Endometrium (tissue), 2 donors: ENCODE results near the gene GTPBP3.
"Not testable (repeated sequence)": the region's sequence is repeated elsewhere in the genome, so short reads cannot be mapped to it uniquely, and the experiment has no call there.

Source experiments
- FAIRE-seq: peaks from 2 replicates; lab custom pipeline; 2012; peaks lifted over from hg19 to GRCh38; lab: Jason Lieb, UNC
- donor health status: control.
- donor health status: control.

Gene GTPBP3

DNA sequence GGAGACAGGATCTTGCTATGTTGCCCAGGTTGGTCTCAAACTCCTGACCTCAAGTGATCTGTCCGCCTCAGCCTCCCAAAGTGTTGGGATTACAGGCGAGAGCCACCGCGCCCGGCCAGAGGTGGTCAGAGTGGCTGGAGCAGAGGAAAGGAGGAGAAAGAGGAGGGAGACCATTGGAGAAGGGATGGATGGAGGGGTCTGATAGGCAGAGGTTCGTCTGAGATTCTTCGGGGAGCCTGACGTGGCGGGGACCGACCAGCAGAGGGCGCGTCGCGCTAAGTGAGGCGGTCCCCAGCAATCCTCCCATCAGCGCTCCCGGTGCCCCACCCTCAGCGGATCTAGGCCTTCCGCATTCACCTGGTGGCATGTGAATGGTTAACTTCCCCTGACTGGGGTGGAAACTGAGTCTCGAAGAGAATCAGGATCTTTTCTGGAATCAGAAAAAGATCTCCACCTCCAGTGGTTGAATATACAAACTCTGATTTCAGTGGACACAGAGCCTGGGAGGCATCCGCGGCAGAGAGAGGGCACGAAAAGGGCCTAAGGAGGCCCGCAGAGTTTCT lies 8.8 kb downstream of the GTPBP3 start:
- no peak for FAIRE-seq

GRCh38 chr19:17347361-17347760 lies 10.0 kb downstream of the GTPBP3 start:
- FAIRE-seq: no peak

GRCh38 chr19:17347877-17348276 lies 10.5 kb downstream of the GTPBP3 start:
- no peak for FAIRE-seq

DNA sequence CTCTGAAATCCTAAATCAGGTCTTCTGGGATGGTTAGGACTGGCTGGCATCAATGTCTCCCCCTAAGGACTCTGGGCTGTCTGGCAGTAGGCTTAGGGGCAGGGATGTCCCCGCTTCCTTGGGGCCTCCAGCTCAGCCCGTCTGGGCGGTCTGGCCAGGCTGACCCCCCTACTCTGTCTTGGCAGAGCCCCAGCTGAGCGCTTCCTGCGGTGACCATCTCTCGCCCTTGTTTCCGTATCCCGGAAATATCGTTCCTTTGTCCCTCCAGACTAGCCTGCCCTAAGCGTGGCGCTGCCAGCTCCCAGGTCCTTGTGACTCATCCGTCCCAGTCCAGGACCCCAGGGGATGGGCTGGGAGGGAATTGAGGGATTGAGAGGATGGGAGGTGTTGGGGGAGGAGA lies 11.3 kb downstream of the GTPBP3 start:
- no peak for FAIRE-seq

GRCh38 chr19:17351815-17352435 lies 14.6 kb downstream of the GTPBP3 start:
- no peak for FAIRE-seq

GRCh38 chr19:17352608-17353280 lies 15.4 kb downstream of the GTPBP3 start:
- no peak for FAIRE-seq

GRCh38 chr19:17353386-17353785 lies 16.0 kb downstream of the GTPBP3 start:
- no peak for FAIRE-seq

- FAIRE-seq: no peak
Observed at GRCh38 chr19:17357078-17357666, 19.8 kb downstream of the GTPBP3 start.

DNA sequence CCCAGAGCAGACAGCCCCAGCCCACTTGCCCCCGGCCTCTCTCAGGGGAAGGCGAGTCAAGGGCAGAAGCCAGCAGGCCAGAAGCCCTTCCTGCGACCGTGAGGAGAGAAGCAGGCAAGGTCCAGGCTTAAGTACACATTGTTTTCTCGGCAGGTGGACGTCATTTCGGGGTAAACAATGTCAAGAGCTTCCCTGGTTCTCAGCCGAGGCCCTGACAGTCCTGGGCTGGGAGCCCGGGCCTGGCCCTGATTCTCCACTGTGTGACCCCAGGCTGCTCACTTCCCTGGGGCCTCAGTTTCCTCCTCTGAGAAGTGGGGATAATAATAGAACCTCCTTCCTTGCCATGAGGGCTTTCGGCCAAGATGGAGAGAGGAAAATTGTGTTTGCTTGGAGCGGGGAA lies 20.4 kb downstream of the GTPBP3 start:
- no peak for FAIRE-seq

GRCh38 chr19:17358395-17358794 lies 21.0 kb downstream of the GTPBP3 start:
- FAIRE-seq: no peak

- no peak for FAIRE-seq
Observed at GRCh38 chr19:17359905-17360800, 22.8 kb downstream of the GTPBP3 start.

DNA sequence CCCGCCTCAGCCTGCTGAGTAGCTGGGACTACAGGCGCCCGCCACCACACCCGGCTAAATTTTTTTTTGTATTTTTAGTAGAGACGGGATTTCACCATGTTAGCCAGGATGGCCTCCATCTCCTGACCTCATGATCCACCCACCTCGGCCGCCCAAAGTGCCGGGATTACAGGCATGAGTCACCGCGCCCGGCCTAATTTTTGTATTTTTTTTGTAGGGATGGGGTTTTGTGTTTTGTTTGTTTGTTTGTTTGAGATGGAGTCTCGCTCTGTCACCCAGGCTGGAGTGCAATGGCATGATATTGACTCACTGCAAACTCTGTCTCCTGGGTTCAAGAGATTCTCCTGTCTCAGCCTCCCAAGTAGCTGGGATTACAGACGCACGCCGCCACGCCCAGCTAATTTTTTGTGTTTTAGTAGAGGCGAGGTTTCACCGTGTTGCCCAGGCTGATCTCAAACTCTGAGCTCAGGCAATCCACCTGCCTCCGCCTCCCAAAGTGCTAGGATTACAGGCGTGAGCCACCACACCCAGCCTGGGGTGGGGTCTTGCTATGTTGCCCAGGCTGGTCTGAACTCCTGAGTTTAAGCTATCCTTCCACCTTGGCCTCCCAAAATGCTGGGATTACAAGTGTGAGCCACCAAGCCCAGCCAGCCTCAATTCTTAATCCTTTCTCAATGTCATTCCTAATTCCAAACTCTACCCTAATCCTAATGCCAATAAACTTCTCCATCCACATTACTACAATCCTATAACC lies 26.7 kb downstream of the GTPBP3 start:
- not testable (repeated sequence) for FAIRE-seq

DNA sequence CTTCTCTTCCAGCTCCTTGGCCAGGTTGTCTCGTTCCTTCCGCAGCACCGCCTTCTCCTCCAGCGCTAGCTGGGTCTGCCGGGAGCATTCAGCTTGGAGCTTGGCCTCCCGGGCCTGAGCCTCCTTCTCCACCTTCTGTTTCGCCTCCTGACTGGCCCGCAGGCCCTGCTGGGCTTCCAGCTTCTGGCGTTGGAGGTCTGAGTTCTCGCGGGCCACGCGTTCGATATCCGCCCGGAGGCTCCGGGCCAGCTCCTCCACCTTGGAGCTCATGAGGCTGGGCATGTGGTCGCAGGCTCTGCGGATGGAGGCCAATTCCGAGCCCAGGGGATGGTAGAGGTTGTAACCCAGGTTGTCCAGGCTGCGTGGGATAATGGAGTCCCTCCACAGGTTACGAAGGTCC lies 28.0 kb downstream of the GTPBP3 start:
- FAIRE-seq: no peak

DNA sequence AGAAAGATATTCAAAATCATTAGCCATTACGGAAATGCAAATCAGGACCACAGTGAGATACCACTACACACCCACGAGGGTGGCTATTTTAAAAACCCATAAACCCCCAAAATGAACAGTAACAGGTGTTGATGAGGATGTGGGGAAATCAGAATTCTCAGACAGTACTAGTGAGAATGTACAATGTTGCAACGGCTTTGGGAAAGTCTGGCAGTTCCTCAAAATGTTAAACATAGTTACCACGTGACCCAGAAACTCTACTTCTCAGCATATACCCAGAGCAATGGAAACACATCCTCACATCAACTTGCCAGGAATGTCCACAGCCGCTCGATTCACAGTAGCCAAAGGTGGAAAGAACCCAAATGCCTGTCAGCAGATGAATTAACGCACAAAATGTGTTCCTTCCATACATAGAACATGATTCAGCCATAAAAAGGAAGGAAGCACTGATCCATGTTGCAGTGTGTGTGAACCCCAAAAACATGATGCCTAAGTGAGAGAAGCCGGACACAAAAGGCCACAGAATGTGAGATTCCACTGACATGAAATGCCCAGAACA lies 32.8 kb downstream of the GTPBP3 start:
- FAIRE-seq: no peak

DNA sequence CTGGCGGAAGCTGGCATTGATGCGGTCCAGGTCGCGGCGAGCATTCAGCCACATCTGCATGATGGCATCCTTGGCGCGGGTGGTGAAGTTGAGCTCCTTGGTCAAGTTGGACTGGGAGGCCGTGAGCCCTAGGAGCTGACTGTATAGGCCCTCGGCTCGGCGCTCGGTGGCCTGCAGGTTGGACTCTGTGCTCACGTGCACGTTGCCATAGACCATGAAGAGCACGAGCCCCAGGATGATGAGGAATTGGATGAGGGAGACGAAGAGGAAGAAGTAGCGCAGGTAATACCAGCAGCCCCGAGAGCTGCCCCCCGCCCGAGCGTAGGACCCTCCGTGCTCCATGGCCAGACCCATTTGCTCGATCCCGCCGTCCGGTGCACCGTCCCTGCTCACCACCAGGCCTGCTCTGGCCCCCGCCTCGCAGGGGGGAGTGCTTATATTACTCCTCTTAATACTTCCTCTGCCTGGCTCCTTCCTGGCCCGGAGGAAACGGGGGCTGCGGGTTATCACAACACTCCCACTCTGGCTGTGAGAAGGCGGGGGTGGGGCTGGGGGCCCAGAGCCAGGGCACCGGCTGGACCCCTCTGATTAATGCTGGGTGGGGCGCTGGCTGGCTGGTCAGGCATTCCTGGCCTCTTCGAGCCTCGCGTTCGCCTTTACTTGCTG lies 39.7 kb downstream of the GTPBP3 start, which contains the start of gene PLVAP:
PLVAP (minus strand) TSS at position 408 of the 666 bp plus-strand sequence; CDS start at position 354, 54 bp downstream.
- no peak for FAIRE-seq

DNA sequence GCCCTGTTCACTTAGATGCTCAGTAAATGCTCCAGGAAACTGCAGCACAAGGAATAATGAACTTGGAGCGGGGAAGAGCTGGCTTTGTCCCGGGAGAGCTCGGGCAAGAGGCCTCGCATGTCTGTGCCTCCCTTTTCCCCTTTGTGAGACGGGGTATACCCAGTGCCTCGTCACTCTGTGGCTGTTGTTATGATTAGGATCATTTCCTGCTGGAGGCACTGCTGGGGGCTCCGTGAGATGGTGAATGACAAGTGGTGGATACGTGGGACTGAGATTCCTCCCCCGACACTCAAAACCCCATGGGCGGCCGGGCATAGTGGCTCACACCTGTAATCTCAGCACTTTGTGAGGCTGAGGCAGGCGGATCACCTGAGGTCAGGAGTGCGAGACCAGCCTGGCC lies 40.9 kb downstream of the GTPBP3 start:
- no peak for FAIRE-seq

GRCh38 chr19:17379221-17379631 lies 41.9 kb downstream of the GTPBP3 start:
- no peak for FAIRE-seq

- no peak for FAIRE-seq
Observed at GRCh38 chr19:17380426-17381138, 43.2 kb downstream of the GTPBP3 start.

DNA sequence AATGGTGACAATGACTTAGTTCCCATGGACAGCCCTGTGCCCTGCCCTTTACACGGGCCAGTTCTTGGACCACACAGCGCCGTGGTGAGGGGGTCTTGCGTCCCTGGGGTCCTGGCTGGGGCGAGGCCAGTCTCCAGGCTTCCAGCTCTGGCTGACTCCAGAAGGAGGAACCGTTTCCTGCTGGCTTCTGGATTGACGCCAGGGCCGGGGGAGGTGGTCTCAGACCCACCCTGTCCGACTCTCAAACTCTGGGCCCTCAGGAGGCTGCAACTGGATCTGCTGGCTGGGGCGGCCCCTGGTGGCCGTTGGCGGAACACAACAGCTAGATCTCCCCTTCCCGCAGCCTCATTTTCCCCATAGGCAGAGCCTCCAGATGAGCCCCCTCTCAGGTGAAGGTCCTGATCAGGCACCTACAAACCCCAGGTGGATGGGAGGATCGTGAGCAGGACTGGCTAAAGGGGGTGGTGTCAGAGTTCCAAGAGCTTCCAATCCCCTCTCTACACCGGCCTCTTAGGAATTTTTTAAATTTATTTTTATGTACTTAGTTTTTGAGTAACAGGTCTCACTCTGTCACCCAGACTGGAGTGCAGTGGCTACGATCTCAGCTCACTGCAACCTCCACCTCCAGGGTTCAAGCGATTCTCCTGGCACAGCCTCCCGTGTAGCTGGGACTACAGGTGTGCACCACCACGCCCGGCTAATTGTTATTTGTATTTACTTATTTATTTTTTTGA lies 48.7 kb downstream of the GTPBP3 start:
- no peak for FAIRE-seq
